Astrocyte (in vitro differentiated cells and primary cell): ENCODE data around the gene CPE. TPM values are rescaled to one million over a fixed set of nuclear protein-coding genes. Genes with fewer than 3 reads are reported as not detected.
"Not testable (repeated sequence)": the region's sequence is repeated elsewhere in the genome, so short reads cannot be mapped to it uniquely, and the experiment has no call there.

ENCODE experiments used
- DNase-seq: peaks from one replicate; pipeline ENCODE4 v3.0.0-alpha.2; 2010; ENCODE audit warnings: low read depth
- FAIRE-seq: peaks from 2 replicates; lab custom pipeline; 2011; peaks lifted over from hg19 to GRCh38; lab: Jason Lieb, UNC
- H2AFZ ChIP-seq: 2 replicates; pipeline ENCODE4 v1.6.0; 2012; ENCODE audit warnings: low read depth, low read length, inconsistent platforms
- H3K27ac ChIP-seq: 2 replicates; pipeline ENCODE4 v1.5.1; 2011; ENCODE audit warnings: low read depth, low read length, inconsistent platforms
- H3K27me3 ChIP-seq: 2 replicates; pipeline ENCODE4 v1.6.0; 2011; ENCODE audit warnings: low read length, inconsistent platforms; ENCODE audit not compliant: insufficient read depth
- H3K36me3 ChIP-seq: 2 replicates; pipeline ENCODE4 v1.5.1; 2011; ENCODE audit warnings: low read length, inconsistent platforms; ENCODE audit not compliant: insufficient read depth
- H3K4me1 ChIP-seq: 2 replicates; pipeline ENCODE4 v1.5.1; 2011; ENCODE audit warnings: low read length, inconsistent platforms; ENCODE audit not compliant: insufficient read depth
- H3K4me2 ChIP-seq: 2 replicates; pipeline ENCODE4 v1.6.0; 2012; ENCODE audit warnings: low read length, inconsistent platforms
- H3K4me3 ChIP-seq: 2 replicates; pipeline ENCODE4 v1.5.1; 2011; ENCODE audit warnings: low read depth, mild to moderate bottlenecking, low read length, inconsistent platforms; ENCODE audit not compliant: insufficient read depth
- H3K79me2 ChIP-seq: 2 replicates; pipeline ENCODE4 v1.6.0; 2012; ENCODE audit warnings: mild to moderate bottlenecking, low read length, inconsistent platforms; ENCODE audit not compliant: insufficient read depth
- H3K9ac ChIP-seq: 2 replicates; pipeline ENCODE4 v1.6.0; 2012; ENCODE audit warnings: mild to moderate bottlenecking, low read length, inconsistent platforms
- H3K9me3 ChIP-seq: 2 replicates; pipeline ENCODE4 v1.5.1; 2012; ENCODE audit warnings: low read depth, mild to moderate bottlenecking, low read length, inconsistent platforms; ENCODE audit not compliant: insufficient read depth
- H4K20me1 ChIP-seq: 2 replicates; pipeline ENCODE4 v1.6.0; 2012; ENCODE audit warnings: low read length, inconsistent platforms; ENCODE audit not compliant: insufficient read depth
- H3K27ac Mint-ChIP-seq: one replicate; pipeline ENCODE4 v1.8.0; 2021; ENCODE audit warnings: mild to moderate bottlenecking, mixed read lengths; ENCODE audit not compliant: unreplicated experiment
- H3K27me3 Mint-ChIP-seq: one replicate; pipeline ENCODE4 v1.8.0; 2021; ENCODE audit warnings: low read depth, mixed read lengths; ENCODE audit not compliant: unreplicated experiment
- H3K36me3 Mint-ChIP-seq: one replicate; pipeline ENCODE4 v1.8.0; 2021; ENCODE audit warnings: low read depth, mixed read lengths; ENCODE audit not compliant: unreplicated experiment
- H3K4me1 Mint-ChIP-seq: one replicate; pipeline ENCODE4 v1.8.0; 2021; ENCODE audit warnings: low read depth, mixed read lengths; ENCODE audit not compliant: unreplicated experiment
- H3K4me3 Mint-ChIP-seq: one replicate; pipeline ENCODE4 v1.8.0; 2021; ENCODE audit warnings: mild to moderate bottlenecking, moderate library complexity, mixed read lengths; ENCODE audit not compliant: unreplicated experiment
- H3K9me3 Mint-ChIP-seq: one replicate; pipeline ENCODE4 v1.8.0; 2021; ENCODE audit warnings: mild to moderate bottlenecking, mixed read lengths; ENCODE audit not compliant: unreplicated experiment
- CTCF ChIP-seq: IDR thresholded peaks from 2 replicates; pipeline ENCODE4 v1.5.1; 2011; ENCODE audit warnings: low read depth, mild to moderate bottlenecking, inconsistent platforms, low read length, moderate library complexity; ENCODE audit not compliant: insufficient read depth
- EZH2 ChIP-seq: IDR thresholded peaks from 2 replicates; pipeline ENCODE4 v1.6.1; 2012; ENCODE audit warnings: mild to moderate bottlenecking, low read length, inconsistent platforms; ENCODE audit not compliant: insufficient read depth
- total RNA-seq: library from RNA; stranded (reverse); gene quantifications from 2 replicates; pipeline ENCODE4 v1.2.1, GENCODE V29; 2021

Gene CPE
- total RNA-seq, 1 donor from 2014 or later, result 380 TPM

- H3K9me3 Mint-ChIP-seq, result no peaks in the 10 kb centered on the region
- Histone ChIP-seq H3K4me2 (no peak overlapping the region), H3K9me3 (no peaks in the 10 kb centered on the region), H3K9ac (no peak overlapping the region), H3K27ac (no peak overlapping the region), H3K79me2 (no peaks in the 10 kb centered on the region), H3K36me3 (no peaks in the 10 kb centered on the region), H3K4me1 (no peaks in the 10 kb centered on the region), H3K27me3 (no peaks in the 10 kb centered on the region), H4K20me1 (no peaks in the 10 kb centered on the region), H3K4me3 (no peak overlapping the region), H2AFZ (no peak overlapping the region)
- H3K27ac Mint-ChIP-seq, result no peak overlapping the region
- H3K36me3 Mint-ChIP-seq, result no peaks in the 10 kb centered on the region
- no peak overlapping the region for H3K4me3 Mint-ChIP-seq
- no peak for FAIRE-seq
- H3K4me1 Mint-ChIP-seq, result peaks cover 8% of the 10 kb centered on the region
- H3K27me3 Mint-ChIP-seq, result no peaks in the 10 kb centered on the region
- TF ChIP-seq CTCF, result no peak
- no peak for TF ChIP-seq EZH2
- DNase-seq, result no peak
These were observed 69.9 kb downstream of the CPE start for GRCh38 chr4:165448700-165449099.

- Histone ChIP-seq H3K9ac (no peak overlapping the region), H4K20me1 (no peaks in the 10 kb centered on the region), H2AFZ (no peak overlapping the region), H3K36me3 (no peaks in the 10 kb centered on the region), H3K4me1 (no peaks in the 10 kb centered on the region), H3K4me3 (no peak overlapping the region), H3K4me2 (no peak overlapping the region), H3K9me3 (no peaks in the 10 kb centered on the region), H3K27me3 (no peaks in the 10 kb centered on the region), H3K27ac (no peak overlapping the region), H3K79me2 (no peaks in the 10 kb centered on the region)
- Mint-ChIP-seq H3K36me3 (peaks cover 3% of the 10 kb centered on the region), H3K4me3 (no peak overlapping the region), H3K4me1 (peaks cover 9% of the 10 kb centered on the region), H3K9me3 (no peaks in the 10 kb centered on the region), H3K27me3 (no peaks in the 10 kb centered on the region), H3K27ac (no peak overlapping the region)
- TF ChIP-seq CTCF, result no peak
- TF ChIP-seq EZH2, result no peak
- no peak for DNase-seq
- no peak for FAIRE-seq
These were observed 70.5 kb downstream of the CPE start for GRCh38 chr4:165449333-165449732.

GRCh38 chr4:165450871-165451270, 72.1 kb downstream of the CPE start:
- Histone ChIP-seq H3K27me3 (no peaks in the 10 kb centered on the region), H3K79me2 (no peaks in the 10 kb centered on the region), H3K4me3 (no peak overlapping the region), H3K36me3 (no peaks in the 10 kb centered on the region), H3K27ac (no peak overlapping the region), H2AFZ (no peak overlapping the region), H3K4me2 (no peak overlapping the region), H3K9ac (no peak overlapping the region), H4K20me1 (no peaks in the 10 kb centered on the region), H3K9me3 (no peaks in the 10 kb centered on the region), H3K4me1 (no peaks in the 10 kb centered on the region)
- FAIRE-seq, result no peak
- Mint-ChIP-seq H3K4me1 (peaks cover 9% of the 10 kb centered on the region), H3K4me3 (no peak overlapping the region), H3K9me3 (no peaks in the 10 kb centered on the region), H3K36me3 (peaks cover 4% of the 10 kb centered on the region), H3K27me3 (no peaks in the 10 kb centered on the region), H3K27ac (no peak overlapping the region)
- DNase-seq, result no peak
- TF ChIP-seq CTCF, result no peak
- no peak for TF ChIP-seq EZH2

GRCh38 chr4:165453140-165453539, 74.3 kb downstream of the CPE start:
- not testable (repeated sequence) for H3K9ac ChIP-seq, H3K4me2 ChIP-seq, H3K4me3 Mint-ChIP-seq, DNase-seq, H3K27ac Mint-ChIP-seq, H3K9me3 ChIP-seq, H3K27ac ChIP-seq, H3K4me1 ChIP-seq, H3K36me3 ChIP-seq, H3K27me3 ChIP-seq, H3K4me3 ChIP-seq, H3K27me3 Mint-ChIP-seq, H3K36me3 Mint-ChIP-seq, H2AFZ ChIP-seq, FAIRE-seq, H3K9me3 Mint-ChIP-seq, H4K20me1 ChIP-seq, H3K79me2 ChIP-seq
- H3K4me1 Mint-ChIP-seq, result peaks cover 12% of the 10 kb centered on the region
